T-cell (primary cell): ENCODE results near the gene BFSP2. TPM values are rescaled to one million over a fixed set of nuclear protein-coding genes. Genes with fewer than 3 reads are reported as not detected.
"Not testable (repeated sequence)": the region's sequence is repeated elsewhere in the genome, so short reads cannot be mapped to it uniquely, and the experiment has no call there.

Experiments used
- ATAC-seq, 4 experiments: fragments of 200-7000 bp in 3 of 4; fragments of 150-1000 bp in 1 of 4; cut with Tn5 transposase; replicated peaks in 1 of 4; 1 replicate in 3 of 4; 2 replicates in 1 of 4; pipeline ENCODE4 v1.10.0; 2021; ENCODE audit warnings: moderate library complexity in 3 of 4, mild to moderate bottlenecking in 2 of 4, moderate number of reproducible peaks in 1 of 4
- CTCF ChIA-PET, 2 donors: fragments of 300-600 bp; sonication (Branson Sonifier 250); formaldehyde crosslinking; loops; one replicate each; lab custom pipeline; 2022; ENCODE audit warnings: antibody characterized with exemption in 2 of 2; lab: Charles Lee
- POLR2A ChIA-PET, 2 donors: fragments of 300-600 bp; sonication (Branson Sonifier 250); formaldehyde crosslinking; loops; one replicate each; lab custom pipeline; 2022; ENCODE audit warnings: antibody characterized with exemption in 2 of 2; lab: Charles Lee
- DNase-seq, 35 experiments: peaks; one replicate each; pipeline versions ENCODE4 v3.0.0 to v3.0.0-alpha.2; 2013 to 2023
- H3K27ac ChIP-seq: one replicate; pipeline ENCODE4 v1.5.1; 2013; ENCODE audit warnings: low read length
- H3K27me3 ChIP-seq, 2 experiments: replicated peaks in 1 of 2; 1 replicate in 1 of 2; 2 replicates in 1 of 2; pipeline versions ENCODE4 v1.6.1 to v1.7.0; 2013; ENCODE audit warnings: low read length in 1 of 2, mixed read lengths in 1 of 2; ENCODE audit not compliant: control insufficient read depth in 2 of 2, insufficient read depth in 2 of 2; ENCODE audit errors: extremely low read depth in 1 of 2
- H3K36me3 ChIP-seq, 2 donors: 1 replicate in 1 of 2; 2 replicates in 1 of 2; pipeline versions ENCODE4 v1.6.1 to v1.7.0; 2013; ENCODE audit warnings: low read length in 1 of 2; ENCODE audit not compliant: control insufficient read depth in 2 of 2, insufficient read depth in 1 of 2; ENCODE audit errors: extremely low read depth in 1 of 2
- H3K4me1 ChIP-seq, 2 experiments: 1 replicate in 1 of 2; 2 replicates in 1 of 2; pipeline versions ENCODE4 v1.6.1 to v1.7.0; 2013; ENCODE audit warnings: low read length in 2 of 2, mixed read lengths in 1 of 2; ENCODE audit not compliant: insufficient read depth in 2 of 2, control insufficient read depth in 1 of 2; ENCODE audit errors: extremely low read depth in 1 of 2
- H3K4me3 ChIP-seq, 2 donors: 1 replicate in 1 of 2; 2 replicates in 1 of 2; pipeline versions ENCODE4 v1.5.1 to v1.7.0; 2013; ENCODE audit warnings: mild to moderate bottlenecking in 2 of 2, low read length in 1 of 2, moderate library complexity in 1 of 2; ENCODE audit not compliant: control insufficient read depth in 1 of 2; ENCODE audit errors: extremely low read depth in 1 of 2
- H3K9me3 ChIP-seq: 2 replicates; pipeline ENCODE4 v1.7.0; 2013
- H3K27ac Mint-ChIP-seq, 2 donors: one replicate each; pipeline ENCODE4 v1.8.0; 2020 to 2021; ENCODE audit warnings: mild to moderate bottlenecking in 2 of 2, mixed read lengths in 2 of 2
- H3K27me3 Mint-ChIP-seq, 2 donors: one replicate each; pipeline ENCODE4 v1.8.0; 2021 to 2022; ENCODE audit warnings: mixed read lengths in 2 of 2
- H3K36me3 Mint-ChIP-seq: one replicate; pipeline ENCODE4 v1.8.0; 2021; ENCODE audit warnings: mixed read lengths
- H3K4me1 Mint-ChIP-seq, 3 donors: one replicate each; pipeline ENCODE4 v1.8.0; 2020 to 2022; ENCODE audit warnings: mixed read lengths in 3 of 3, mild to moderate bottlenecking in 1 of 3
- H3K4me3 Mint-ChIP-seq, 3 donors: one replicate each; pipeline ENCODE4 v1.8.0; 2020 to 2022; ENCODE audit warnings: mild to moderate bottlenecking in 3 of 3, mixed read lengths in 3 of 3, moderate library complexity in 3 of 3
- H3K9me3 Mint-ChIP-seq, 3 donors: one replicate each; pipeline ENCODE4 v1.8.0; 2020 to 2022; ENCODE audit warnings: mixed read lengths in 3 of 3
- WGBS: methylation state at CpG from one replicate; pipeline ENCODE4 v1.1.5; 2013; ENCODE audit warnings: missing lambda C conversion rate; ENCODE audit not compliant: insufficient coverage; 5-methylcytosine and 5-hydroxymethylcytosine counted together
- total RNA-seq, 35 experiments: library from RNA in 6 of 35; stranded (reverse) in 6 of 35; fragments of 120-200 nt in 1 of 35; gene quantifications; one replicate each; pipeline versions ENCODE4 v1.2.1 to v1.2.4 and lab custom pipeline; 2013 to 2026

The BFSP2 gene
- total RNA-seq, 5 donors from 2014 or later (not counting 1 experiment from before 2014, with no cell fraction given) = 0.98 TPM; not detected in 4

GRCh38 chr3:133482474-133482873, 82.6 kb downstream of the BFSP2 start:
- H3K27me3 Mint-ChIP-seq, DNase-seq, H3K27ac Mint-ChIP-seq, H3K9me3 ChIP-seq, H3K36me3 Mint-ChIP-seq, H3K27me3 ChIP-seq, H3K4me3 Mint-ChIP-seq, POLR2A ChIA-PET, H3K36me3 ChIP-seq, H3K27ac ChIP-seq, ATAC-seq, CTCF ChIA-PET, H3K9me3 Mint-ChIP-seq, H3K4me3 ChIP-seq: not testable (repeated sequence)
- WGBS = no CpG with 5 or more reads among the region's 5 CpGs
- H3K4me1 Mint-ChIP-seq = peaks cover 24 to 29% (median 25%) of the 10 kb centered on the region in 3 donors
- H3K4me1 ChIP-seq = peaks cover 0 to 10% of the 10 kb centered on the region in 2 experiments

GRCh38 chr3:133486658-133487057, 86.8 kb downstream of the BFSP2 start:
- Histone ChIP-seq H3K27me3 (peaks cover 0 to 5% of the 10 kb centered on the region in 2 experiments), H3K27ac (no peak overlapping the region), H3K36me3 (no peaks in the 10 kb centered on the region), H3K4me1 (peaks cover 13 to 20% of the 10 kb centered on the region in 2 experiments), H3K4me3 (no peak overlapping the region), H3K9me3 (no peaks in the 10 kb centered on the region)
- Mint-ChIP-seq H3K4me1 (peaks cover 36 to 40% (median 39%) of the 10 kb centered on the region in 3 donors), H3K27ac (no peak overlapping the region), H3K9me3 (no peaks in the 10 kb centered on the region), H3K4me3 (no peak overlapping the region), H3K27me3 (no peaks in the 10 kb centered on the region), H3K36me3 (no peaks in the 10 kb centered on the region)
- DNase-seq = no peak
- 96% methylated on average over 4 of the region's 5 CpGs for WGBS
- CTCF ChIA-PET = interaction anchor here in 1 of 2 donors (1.3 kb wide), 1 partner anchor 86 kb away, joined by 3 read pairs; no protein-coding TSS in a partner anchor
- ATAC-seq = no peak
- POLR2A ChIA-PET = interaction anchor here (0.5 to 0.6 kb wide), 2 partner anchors 11 to 38 kb away, joined by 3 to 4 read pairs; no protein-coding TSS in a partner anchor

- DNase-seq (no peak), ATAC-seq (no peak)
- no peak overlapping the region for H3K27ac ChIP-seq
- Mint-ChIP-seq H3K4me1 (peaks cover 41 to 44% (median 43%) of the 10 kb centered on the region in 3 donors), H3K27me3 (no peaks in the 10 kb centered on the region), H3K4me3 (no peak overlapping the region), H3K27ac (no peak overlapping the region), H3K9me3 (no peaks in the 10 kb centered on the region), H3K36me3 (no peaks in the 10 kb centered on the region)
- H3K36me3 ChIP-seq = no peaks in the 10 kb centered on the region
- H3K27me3 ChIP-seq = peaks cover 0 to 5% of the 10 kb centered on the region in 2 experiments
- H3K4me1 ChIP-seq = peaks cover 19 to 26% of the 10 kb centered on the region in 2 experiments
- WGBS = 100% methylated on average over 1 of the region's 4 CpGs
- ChIA-PET POLR2A (interaction anchor here in 1 of 2 donors (0.6 kb wide), 1 partner anchor 11 kb away, joined by 4 read pairs; no protein-coding TSS in a partner anchor), CTCF (interaction anchor here (0.5 to 2.1 kb wide), 2 partner anchors 15 to 91 kb away, joined by 4 to 11 read pairs; no protein-coding TSS in a partner anchor)
- no peaks in the 10 kb centered on the region for H3K9me3 ChIP-seq
- no peak overlapping the region for H3K4me3 ChIP-seq
Observed at GRCh38 chr3:133487204-133487603, 87.3 kb downstream of the BFSP2 start.

- peak overlapping the region in 1 of 3 donors; percentile 41 for H3K4me3 Mint-ChIP-seq
- Histone ChIP-seq H3K4me3 (no peak overlapping the region), H3K9me3 (no peaks in the 10 kb centered on the region), H3K4me1 (peaks cover 26 to 31% of the 10 kb centered on the region in 2 experiments), H3K36me3 (no peaks in the 10 kb centered on the region), H3K27ac (no peak overlapping the region), H3K27me3 (peaks cover 0 to 5% of the 10 kb centered on the region in 2 experiments)
- DNase-seq (peak in 32 of 35 experiments; percentile 22 to 82 (median 40)), ATAC-seq (peak in 2 of 4 experiments; percentile 32 to 42)
- H3K27ac Mint-ChIP-seq = peak overlapping the region; percentile 97 to 99
- no peaks in the 10 kb centered on the region for H3K9me3 Mint-ChIP-seq
- H3K27me3 Mint-ChIP-seq = no peaks in the 10 kb centered on the region
- H3K4me1 Mint-ChIP-seq = peaks cover 49 to 52% (median 52%) of the 10 kb centered on the region in 3 donors
- H3K36me3 Mint-ChIP-seq = no peaks in the 10 kb centered on the region
- ChIA-PET CTCF (interaction anchor here (0.5 to 3.1 kb wide), 15 partner anchors 8 to 440 kb away, joined by 3 to 14 read pairs (median 3); partner anchors contain the start of gene CDV3 (in 1 of the 2)), POLR2A (interaction anchor here (0.5 to 0.6 kb wide), 2 partner anchors 11 to 92 kb away, joined by 8 to 16 read pairs; no protein-coding TSS in a partner anchor)
- WGBS = no CpG with 5 or more reads among the region's 1 CpG
Observed at GRCh38 chr3:133487920-133488540, 88.2 kb downstream of the BFSP2 start.

- ChIA-PET POLR2A (interaction anchor here (0.5 to 1.3 kb wide), 6 partner anchors 10 to 314 kb away, joined by 3 to 16 read pairs (median 5); no protein-coding TSS in a partner anchor), CTCF (interaction anchor here (0.6 to 3.1 kb wide), 23 partner anchors 8 to 806 kb away, joined by 3 to 14 read pairs (median 3); partner anchors contain the start of gene CDV3 (in 1 of the 2))
- Histone ChIP-seq H3K4me3 (no peak overlapping the region), H3K4me1 (peaks cover 27 to 36% of the 10 kb centered on the region in 2 experiments), H3K9me3 (no peaks in the 10 kb centered on the region), H3K27ac (peak overlapping the region; percentile 78), H3K36me3 (no peaks in the 10 kb centered on the region), H3K27me3 (peaks cover 0 to 5% of the 10 kb centered on the region in 2 experiments)
- H3K36me3 Mint-ChIP-seq = no peaks in the 10 kb centered on the region
- ATAC-seq (no peak), DNase-seq (no peak)
- H3K9me3 Mint-ChIP-seq = no peaks in the 10 kb centered on the region
- no CpG with 5 or more reads among the region's 3 CpGs for WGBS
- peak overlapping the region in 2 of 3 donors; percentile 7 to 77 for H3K4me3 Mint-ChIP-seq
- no peaks in the 10 kb centered on the region for H3K27me3 Mint-ChIP-seq
- peaks cover 55 to 58% (median 57%) of the 10 kb centered on the region in 3 donors for H3K4me1 Mint-ChIP-seq
- peak overlapping the region; percentile 97 to 99 for H3K27ac Mint-ChIP-seq
Observed at GRCh38 chr3:133488785-133489367, 89.0 kb downstream of the BFSP2 start.
